Activated CD4-positive, alpha-beta memory T cell treated with anti-CD3 and anti-CD28 coated beads for 36 hours (primary cell): Measurements from ENCODE around the gene PCOLCE2. TPM values are rescaled to one million over a fixed set of nuclear protein-coding genes. Genes with fewer than 3 reads are reported as not detected.

Experiments used
- CTCF ChIA-PET: fragments of 350-600 bp; sonication (Branson Sonifier 250); formaldehyde crosslinking; loops from one replicate; lab custom pipeline; 2021; ENCODE audit warnings: antibody characterized with exemption, inconsistent platforms; lab: Charles Lee
- POLR2A ChIA-PET: fragments of 350-600 bp; sonication (Branson Sonifier 250); formaldehyde crosslinking; loops from one replicate; lab custom pipeline; 2021; ENCODE audit warnings: antibody characterized with exemption; lab: Charles Lee
- DNase-seq: peaks from one replicate; pipeline ENCODE4 v3.0.0-alpha.2; 2020
- H3K27ac Mint-ChIP-seq: one replicate; pipeline ENCODE4 v1.8.0; 2021; ENCODE audit warnings: mixed read lengths
- H3K27me3 Mint-ChIP-seq: one replicate; pipeline ENCODE4 v1.8.0; 2021; ENCODE audit warnings: mixed read lengths
- H3K36me3 Mint-ChIP-seq: one replicate; pipeline ENCODE4 v1.8.0; 2021; ENCODE audit warnings: mixed read lengths
- H3K4me1 Mint-ChIP-seq: one replicate; pipeline ENCODE4 v1.8.0; 2021; ENCODE audit warnings: low read depth, mixed read lengths
- H3K4me3 Mint-ChIP-seq: one replicate; pipeline ENCODE4 v1.8.0; 2021; ENCODE audit warnings: mild to moderate bottlenecking, mixed read lengths
- H3K9me3 Mint-ChIP-seq: one replicate; pipeline ENCODE4 v1.8.0; 2021; ENCODE audit warnings: mixed read lengths
- intact Hi-C: fragments of 100-400 bp; cut with micrococcal nuclease; formaldehyde crosslinking; loops from one replicate; pipeline ENCODE4 v1.15.1; 2023
- total RNA-seq, 2 experiments: library from RNA; stranded (reverse); gene quantifications; one replicate each; pipeline ENCODE4 v1.2.3, GENCODE V29; 2021

The PCOLCE2 gene
- total RNA-seq, 2 experiments from 2014 or later, result 0.57 TPM; not detected in 1

DNA sequence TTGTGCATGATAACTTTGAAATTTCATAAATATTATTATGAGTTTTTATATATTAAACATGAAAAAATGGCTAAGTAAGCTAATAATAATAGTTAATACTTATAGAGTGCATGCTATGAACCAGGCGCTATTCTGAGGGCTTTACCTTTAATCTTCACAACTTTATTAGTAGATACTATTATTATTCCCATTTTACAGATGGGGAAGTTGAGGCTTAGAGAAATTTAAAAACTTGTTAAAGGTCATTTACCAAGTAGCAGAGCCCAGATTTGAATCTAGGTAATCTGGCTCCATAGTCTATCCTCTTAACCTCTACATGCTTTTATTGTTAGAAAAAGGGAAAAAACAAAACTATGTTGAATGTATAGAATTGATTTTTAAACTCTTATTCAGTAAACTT, 104.7 kb downstream of the PCOLCE2 start:
- intact Hi-C loops, result no loop called here
- no peak overlapping the region for H3K27ac Mint-ChIP-seq
- peaks cover 5% of the 10 kb centered on the region for H3K36me3 Mint-ChIP-seq
- ChIA-PET CTCF (interaction anchor here (1.3 kb wide), 1 partner anchor 8 kb away, joined by 3 read pairs; no protein-coding TSS in a partner anchor), POLR2A (no interaction called here)
- DNase-seq, result no peak
- no peaks in the 10 kb centered on the region for H3K9me3 Mint-ChIP-seq
- H3K4me1 Mint-ChIP-seq, result no peaks in the 10 kb centered on the region
- H3K4me3 Mint-ChIP-seq, result no peak overlapping the region
- no peaks in the 10 kb centered on the region for H3K27me3 Mint-ChIP-seq

DNA sequence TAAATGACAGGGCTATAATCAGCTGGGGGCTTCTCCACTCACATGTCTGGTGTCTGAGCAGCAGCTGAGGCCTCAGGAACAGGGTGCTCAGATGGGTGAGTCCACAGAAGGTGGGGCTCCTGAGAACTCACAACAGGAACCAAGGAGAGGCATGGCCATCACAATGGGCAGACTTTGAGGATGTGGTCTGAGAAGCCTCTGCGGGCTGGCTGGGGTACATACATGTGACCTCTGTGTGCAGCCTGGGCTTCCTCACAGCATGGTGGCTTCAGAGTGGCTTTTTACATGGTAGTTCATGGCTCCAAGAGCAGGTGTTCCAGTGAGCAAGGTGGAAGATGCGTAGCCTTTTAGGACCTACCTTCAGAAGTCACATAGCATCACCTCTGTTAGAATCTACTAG, 106.3 kb downstream of the PCOLCE2 start:
- Mint-ChIP-seq H3K4me1 (no peaks in the 10 kb centered on the region), H3K4me3 (no peak overlapping the region), H3K9me3 (no peaks in the 10 kb centered on the region), H3K27me3 (no peaks in the 10 kb centered on the region), H3K27ac (no peak overlapping the region), H3K36me3 (peaks cover 5% of the 10 kb centered on the region)
- CTCF ChIA-PET, result no interaction called here
- POLR2A ChIA-PET, result no interaction called here
- no peak for DNase-seq
- intact Hi-C loops, result no loop called here

DNA sequence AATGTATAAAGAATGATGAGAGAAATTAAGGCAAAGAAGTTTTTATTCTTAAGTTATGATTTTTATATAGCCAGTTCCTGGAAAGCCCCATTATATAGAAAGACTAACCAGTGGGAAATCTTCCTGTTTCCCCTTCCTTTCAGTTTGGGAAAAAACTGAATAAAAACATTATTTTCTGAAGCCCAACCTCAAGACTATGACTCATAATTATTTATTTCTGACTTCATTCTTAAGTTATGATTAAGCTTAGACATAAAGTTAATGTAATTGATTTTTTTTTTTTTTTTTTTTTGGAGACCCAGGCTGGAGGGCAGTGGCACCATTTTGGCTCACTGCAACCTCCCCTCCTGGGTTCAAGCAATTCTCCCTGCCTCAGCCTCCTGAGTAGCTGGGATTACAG, 109.3 kb downstream of the PCOLCE2 start:
- POLR2A ChIA-PET, result no interaction called here
- Mint-ChIP-seq H3K27ac (no peak overlapping the region), H3K36me3 (peaks cover 3% of the 10 kb centered on the region)

DNA sequence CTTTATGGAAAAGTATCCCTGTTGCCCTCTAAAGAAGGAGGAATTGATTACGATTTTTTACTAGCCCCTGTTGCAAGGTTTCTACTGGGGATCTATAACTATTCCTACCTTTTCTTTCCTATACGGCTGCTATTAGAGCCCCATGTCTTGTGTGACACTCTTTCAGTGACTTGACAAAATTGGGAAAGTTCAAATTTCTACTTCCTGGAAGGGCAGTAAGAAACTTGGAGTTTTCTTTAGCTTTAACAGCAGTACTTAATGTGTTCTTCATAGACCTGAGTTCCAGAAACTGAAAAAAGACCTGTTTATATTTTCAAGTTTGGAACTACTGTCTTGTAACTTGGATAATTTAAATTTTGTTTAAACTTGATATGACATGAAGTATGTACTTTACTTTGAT, 110.3 kb downstream of the PCOLCE2 start:
- POLR2A ChIA-PET, result no interaction called here
- Mint-ChIP-seq H3K4me1 (no peaks in the 10 kb centered on the region), H3K9me3 (no peaks in the 10 kb centered on the region), H3K27ac (no peak overlapping the region), H3K4me3 (no peak overlapping the region), H3K36me3 (peaks cover 4% of the 10 kb centered on the region), H3K27me3 (no peaks in the 10 kb centered on the region)
- DNase-seq, result no peak
- intact Hi-C loops, result no loop called here
- CTCF ChIA-PET, result no interaction called here

More for the DNA sequence above, 109.3 kb downstream of the PCOLCE2 start:
- Mint-ChIP-seq H3K4me3 (no peak overlapping the region), H3K27me3 (no peaks in the 10 kb centered on the region), H3K4me1 (no peaks in the 10 kb centered on the region), H3K9me3 (no peaks in the 10 kb centered on the region)
- intact Hi-C loops, result no loop called here
- DNase-seq, result no peak
- CTCF ChIA-PET, result no interaction called here

DNA sequence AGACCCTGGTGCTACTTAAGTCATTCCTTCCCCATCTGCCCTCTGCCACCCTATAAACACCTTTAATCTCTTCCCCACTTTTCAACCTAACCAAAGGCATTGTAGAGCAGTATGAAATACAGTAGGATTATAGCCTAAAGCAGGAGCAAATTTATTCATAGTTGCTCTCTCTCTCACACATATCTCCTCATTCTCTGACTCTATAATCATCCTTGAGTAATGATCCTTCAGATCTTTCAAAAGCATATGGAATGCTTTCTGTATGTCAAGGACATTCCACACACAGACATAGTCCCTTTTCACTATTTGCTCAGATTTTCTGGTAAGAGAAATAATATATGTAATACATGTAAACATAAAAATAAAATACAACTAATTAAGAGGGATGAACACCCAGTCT, 111.0 kb downstream of the PCOLCE2 start:
- H3K9me3 Mint-ChIP-seq, result peaks cover 3% of the 10 kb centered on the region
- H3K4me1 Mint-ChIP-seq, result no peaks in the 10 kb centered on the region
- H3K27ac Mint-ChIP-seq, result no peak overlapping the region
- intact Hi-C loops, result no loop called here
- H3K36me3 Mint-ChIP-seq, result peaks cover 7% of the 10 kb centered on the region
- no peaks in the 10 kb centered on the region for H3K27me3 Mint-ChIP-seq
- POLR2A ChIA-PET, result no interaction called here
- CTCF ChIA-PET, result no interaction called here
- H3K4me3 Mint-ChIP-seq, result no peak overlapping the region
- DNase-seq, result no peak

DNA sequence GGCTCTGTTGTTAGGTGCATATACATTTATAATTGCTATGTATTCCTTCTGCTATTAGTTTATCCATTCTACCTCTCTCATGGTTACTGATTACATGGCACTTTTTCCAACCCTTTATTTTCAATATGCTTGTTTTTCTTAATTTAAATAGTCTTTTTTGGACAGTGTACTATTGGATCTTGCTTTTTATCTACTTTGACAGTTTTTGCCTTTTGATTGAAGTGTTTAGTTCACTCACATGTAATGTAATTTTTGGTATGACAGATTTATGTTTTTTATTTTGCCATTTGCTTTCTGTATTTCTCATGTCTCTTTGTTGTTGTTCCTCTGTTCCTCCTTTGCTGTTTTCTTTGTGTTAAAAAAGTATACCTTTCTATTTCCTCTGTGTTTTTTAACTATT, 120.5 kb downstream of the PCOLCE2 start:
- Mint-ChIP-seq H3K4me3 (no peak overlapping the region), H3K36me3 (peaks cover 30% of the 10 kb centered on the region), H3K9me3 (peaks cover 15% of the 10 kb centered on the region), H3K27ac (no peak overlapping the region), H3K4me1 (no peaks in the 10 kb centered on the region), H3K27me3 (no peaks in the 10 kb centered on the region)
- ChIA-PET CTCF (no interaction called here), POLR2A (no interaction called here)
- intact Hi-C loops, result no loop called here
- DNase-seq, result no peak

Other genes with a start within 250 kb of the PCOLCE2 start
- gene TRPC1, start 165.0 kb downstream of the PCOLCE2 start, total RNA-seq, result 1 to 10 TPM; 2.8 to 3.8 TPM
- gene PAQR9, start 74.6 kb upstream of the PCOLCE2 start, total RNA-seq, result not detected
- 100 to 1,000 TPM; 178 to 182 TPM for gene U2SURP, start 112.5 kb upstream of the PCOLCE2 start, total RNA-seq
- 1 to 10 TPM; 4.5 to 4.7 TPM for gene CHST2, start 230.7 kb upstream of the PCOLCE2 start, total RNA-seq